Body of pancreas (tissue), 4 donors: Measurements from ENCODE around the gene MUC5B.

Experiments used
- POLR2A ChIP-seq, 3 donors: fragments of 450-650 bp; IDR thresholded peaks; one replicate each; pipeline ENCODE4 v1.6.1; 2016; ENCODE audit warnings: antibody characterized with exemption in 3 of 3, mild to moderate bottlenecking in 2 of 3
- TF ChIP-seq, protein P1 (sequence below), 7 experiments: fragments of 450-650 bp in 4 of 7; fragments of 200-600 bp in 3 of 7; sonication (generic) in 3 of 7; IDR thresholded peaks; one replicate each; pipeline ENCODE4 v1.5.1; 2016 to 2019; ENCODE audit warnings: antibody characterized with exemption in 7 of 7

DNA sequence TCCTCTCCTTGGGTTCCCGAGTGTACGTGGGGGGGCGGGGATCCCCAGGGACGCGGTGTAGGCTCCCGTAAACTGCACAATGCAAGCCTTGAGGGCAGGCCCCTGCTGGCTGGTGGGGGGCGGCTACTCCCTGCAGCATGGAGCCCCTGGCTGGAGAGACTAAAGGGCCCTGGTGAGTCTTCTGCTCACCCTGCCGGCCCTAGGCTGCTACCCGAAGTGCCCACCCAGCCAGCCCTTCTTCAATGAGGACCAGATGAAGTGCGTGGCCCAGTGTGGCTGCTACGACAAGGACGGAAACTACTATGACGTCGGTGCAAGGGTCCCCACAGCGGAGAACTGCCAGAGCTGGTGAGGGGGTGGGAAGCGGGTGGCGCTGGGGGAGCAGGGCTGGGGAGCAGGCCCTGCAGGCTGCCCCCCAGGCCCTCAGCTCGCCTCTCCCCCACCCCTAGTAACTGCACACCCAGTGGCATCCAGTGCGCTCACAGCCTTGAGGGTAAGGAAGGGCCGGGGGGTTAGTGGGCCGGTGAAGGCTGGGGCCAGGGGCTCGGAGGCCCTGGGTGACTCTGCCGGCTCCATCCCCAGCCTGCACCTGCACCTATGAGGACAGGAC lies 16.8 kb downstream of the MUC5B start:
- TF ChIP-seq POLR2A (IDR thresholded peaks at IDR 0.05), result no peak
- TF ChIP-seq, protein P1, sequence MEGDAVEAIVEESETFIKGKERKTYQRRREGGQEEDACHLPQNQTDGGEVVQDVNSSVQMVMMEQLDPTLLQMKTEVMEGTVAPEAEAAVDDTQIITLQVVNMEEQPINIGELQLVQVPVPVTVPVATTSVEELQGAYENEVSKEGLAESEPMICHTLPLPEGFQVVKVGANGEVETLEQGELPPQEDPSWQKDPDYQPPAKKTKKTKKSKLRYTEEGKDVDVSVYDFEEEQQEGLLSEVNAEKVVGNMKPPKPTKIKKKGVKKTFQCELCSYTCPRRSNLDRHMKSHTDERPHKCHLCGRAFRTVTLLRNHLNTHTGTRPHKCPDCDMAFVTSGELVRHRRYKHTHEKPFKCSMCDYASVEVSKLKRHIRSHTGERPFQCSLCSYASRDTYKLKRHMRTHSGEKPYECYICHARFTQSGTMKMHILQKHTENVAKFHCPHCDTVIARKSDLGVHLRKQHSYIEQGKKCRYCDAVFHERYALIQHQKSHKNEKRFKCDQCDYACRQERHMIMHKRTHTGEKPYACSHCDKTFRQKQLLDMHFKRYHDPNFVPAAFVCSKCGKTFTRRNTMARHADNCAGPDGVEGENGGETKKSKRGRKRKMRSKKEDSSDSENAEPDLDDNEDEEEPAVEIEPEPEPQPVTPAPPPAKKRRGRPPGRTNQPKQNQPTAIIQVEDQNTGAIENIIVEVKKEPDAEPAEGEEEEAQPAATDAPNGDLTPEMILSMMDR (IDR thresholded peaks at IDR 0.05), result no peak
